Hematopoietic multipotent progenitor cell treated with erythropoietin and hydrocortisone succinate and interleukin-3 and kit ligand, for 6 days (in vitro differentiated cells): ENCODE results near the gene MTO1.
"Not testable (repeated sequence)": the region's sequence is repeated elsewhere in the genome, so short reads cannot be mapped to it uniquely, and the experiment has no call there.

ENCODE experiments used
- DNase-seq: peaks from one replicate; pipeline ENCODE4 v3.0.0-alpha.2; 2015

The MTO1 gene

DNA sequence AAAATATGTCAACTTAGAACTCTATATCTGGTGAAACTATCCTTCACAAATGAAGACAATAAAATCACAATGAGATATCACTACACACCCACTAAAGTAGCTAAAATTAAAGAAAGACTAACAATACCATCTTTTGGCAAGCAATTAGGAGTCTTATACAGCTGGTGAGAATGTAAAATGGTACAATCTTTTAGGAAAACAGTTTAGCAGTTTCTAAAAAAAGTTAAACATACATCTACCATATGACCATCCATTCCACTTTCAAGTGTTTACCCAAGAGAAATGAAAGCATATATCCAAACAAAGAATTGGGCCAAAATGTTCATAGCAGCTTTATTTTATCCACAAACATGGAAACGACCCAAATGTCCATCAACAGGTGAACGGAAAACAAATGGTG lies 73.1 kb downstream of the MTO1 start:
- DNase-seq: no peak

DNA sequence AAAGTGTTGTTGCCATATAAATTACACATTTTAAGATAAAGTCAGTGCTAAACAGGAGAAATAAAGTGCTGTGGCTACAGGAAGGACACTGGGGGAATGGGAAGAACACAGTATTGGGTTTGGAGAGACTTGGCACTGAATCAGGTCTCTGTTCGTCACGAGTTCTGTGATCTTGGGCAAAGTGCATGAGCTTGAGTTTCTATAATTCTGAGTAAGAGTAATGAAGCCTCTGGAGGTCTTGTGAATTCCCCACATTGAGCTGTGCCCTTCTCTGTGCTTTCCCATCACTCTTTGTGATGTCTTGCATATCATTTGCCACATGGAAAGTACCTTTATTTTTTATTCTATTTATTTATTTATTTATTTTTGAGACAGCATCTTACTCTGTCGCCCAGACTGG lies 76.1 kb downstream of the MTO1 start:
- DNase-seq: no peak

DNA sequence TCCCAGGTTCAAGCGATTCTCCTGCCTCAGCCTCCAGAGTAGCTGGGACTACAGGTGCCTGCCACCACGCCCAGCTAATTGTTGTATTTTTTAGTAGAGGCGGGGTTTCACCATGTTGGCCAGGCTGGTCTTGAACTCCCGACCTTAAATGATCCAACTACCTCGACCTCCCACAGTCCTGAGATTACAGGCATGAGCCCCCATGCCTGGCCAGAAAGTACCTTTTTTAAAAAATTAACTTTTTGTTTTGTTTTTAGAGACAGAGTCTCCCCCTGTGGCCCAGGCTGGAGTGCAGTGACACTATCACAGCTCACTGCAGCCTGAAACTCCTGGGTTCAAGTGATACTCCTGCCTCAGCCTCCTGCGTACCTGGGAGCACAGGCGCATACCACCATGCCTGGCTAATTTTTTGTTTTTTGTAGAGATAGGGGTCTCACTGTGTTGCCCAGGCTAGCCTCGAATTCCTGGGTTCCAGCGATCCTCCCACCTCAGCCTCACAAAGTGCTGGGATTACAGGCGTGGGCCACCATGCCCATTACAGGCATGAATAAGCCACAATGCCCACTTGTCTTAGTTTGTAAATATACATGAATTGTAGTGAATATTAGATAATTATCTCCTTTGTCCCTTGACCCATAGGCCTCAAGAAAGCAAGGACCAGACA lies 76.7 kb downstream of the MTO1 start:
- DNase-seq: no peak

DNA sequence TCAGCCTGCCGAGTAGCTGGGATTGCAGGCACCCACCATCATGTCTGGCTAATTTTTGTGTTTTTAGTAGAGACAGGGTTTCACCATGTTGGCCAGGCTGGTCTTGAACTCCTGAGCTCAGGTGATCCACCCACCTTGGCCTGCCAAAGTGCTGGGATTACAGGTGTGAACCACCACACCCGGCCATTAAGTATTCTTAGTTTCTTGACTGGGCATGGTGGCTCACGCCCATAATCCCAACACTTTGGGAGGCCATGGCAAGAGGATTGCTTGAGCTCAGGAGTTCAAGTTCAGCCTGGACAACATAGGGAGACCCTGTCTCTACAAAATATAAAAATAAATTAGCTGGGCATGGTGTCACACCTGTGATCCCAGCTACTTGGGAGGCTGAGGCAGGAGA lies 80.9 kb downstream of the MTO1 start:
- not testable (repeated sequence) for DNase-seq

- DNase-seq: no peak
Observed at GRCh38 chr6:73542891-73543290, 81.4 kb downstream of the MTO1 start.

- no peak for DNase-seq
Observed at GRCh38 chr6:73547036-73547435, 85.5 kb downstream of the MTO1 start.

DNA sequence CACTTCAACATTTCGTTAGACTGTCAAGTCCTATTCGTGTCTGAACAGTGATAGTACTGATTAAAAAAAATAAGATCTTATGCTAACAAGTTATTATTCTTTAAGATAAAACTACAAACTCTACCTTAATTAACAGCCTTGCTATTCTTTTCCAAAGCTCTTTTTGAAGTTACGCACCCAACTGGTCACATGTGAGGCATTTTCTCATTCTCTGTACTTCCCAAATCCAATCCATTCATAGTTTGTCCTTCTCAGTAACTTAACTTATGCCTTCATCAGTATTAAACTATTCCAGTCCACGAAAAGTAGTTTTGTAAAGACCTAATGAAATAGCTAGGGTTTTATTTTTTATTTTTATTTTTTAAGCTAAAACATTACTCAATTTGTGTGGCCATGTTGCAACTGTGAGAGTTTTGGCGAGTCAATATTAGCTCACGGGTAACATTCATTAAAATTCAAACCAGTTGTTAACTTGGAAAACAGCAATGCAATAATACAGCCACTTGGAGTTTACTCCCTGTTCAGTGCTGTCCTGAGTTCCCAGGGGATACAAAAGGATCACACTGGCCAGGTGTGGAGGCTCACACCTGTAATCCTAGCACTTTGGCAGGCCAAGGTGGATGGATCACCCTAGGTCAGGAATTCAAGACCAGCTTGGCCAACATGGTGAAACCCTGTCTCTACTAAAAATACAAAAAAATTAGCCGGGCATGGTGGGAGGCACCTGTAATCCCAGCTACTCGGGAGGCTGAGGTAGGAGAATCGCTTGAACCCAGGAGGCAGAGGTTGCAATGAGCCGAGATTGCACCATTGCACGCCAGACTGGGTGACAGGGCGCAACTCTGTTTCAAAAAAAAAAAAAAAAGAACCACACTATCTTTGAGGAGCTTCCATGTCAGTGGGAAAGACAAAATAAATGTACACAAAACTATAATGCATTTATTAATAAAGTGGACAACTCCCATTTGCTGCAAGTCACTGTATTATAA lies 87.2 kb downstream of the MTO1 start:
- DNase-seq: no peak

GRCh38 chr6:73551115-73551514 lies 89.6 kb downstream of the MTO1 start:
- not testable (repeated sequence) for DNase-seq

DNA sequence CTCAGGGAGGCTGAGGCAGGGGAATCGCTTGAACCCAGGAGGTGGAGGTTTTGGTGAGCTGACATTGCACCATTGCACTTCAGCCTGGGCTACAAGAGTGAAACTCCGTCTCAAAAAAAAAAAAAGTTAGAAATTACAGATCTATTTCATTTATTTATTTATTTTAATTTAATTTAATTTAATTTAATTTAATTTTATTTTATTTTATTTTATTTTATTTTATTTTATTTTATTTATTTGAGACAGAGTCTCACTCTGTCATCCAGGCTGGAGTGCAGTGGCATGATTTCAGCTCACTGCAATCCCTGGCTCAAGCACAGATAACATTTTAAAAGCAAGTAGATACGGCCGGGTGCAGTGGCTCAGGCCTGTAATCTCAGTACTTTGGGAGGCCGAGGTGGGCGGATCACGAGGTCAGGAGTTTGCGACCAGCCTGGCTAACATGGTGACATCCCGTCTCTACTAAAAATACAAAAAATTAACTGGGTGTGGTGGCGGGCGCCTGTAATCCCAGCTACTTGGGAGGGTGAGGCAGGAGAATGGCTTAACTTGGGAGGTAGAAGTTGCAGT lies 93.9 kb downstream of the MTO1 start:
- DNase-seq: not testable (repeated sequence)

DNA sequence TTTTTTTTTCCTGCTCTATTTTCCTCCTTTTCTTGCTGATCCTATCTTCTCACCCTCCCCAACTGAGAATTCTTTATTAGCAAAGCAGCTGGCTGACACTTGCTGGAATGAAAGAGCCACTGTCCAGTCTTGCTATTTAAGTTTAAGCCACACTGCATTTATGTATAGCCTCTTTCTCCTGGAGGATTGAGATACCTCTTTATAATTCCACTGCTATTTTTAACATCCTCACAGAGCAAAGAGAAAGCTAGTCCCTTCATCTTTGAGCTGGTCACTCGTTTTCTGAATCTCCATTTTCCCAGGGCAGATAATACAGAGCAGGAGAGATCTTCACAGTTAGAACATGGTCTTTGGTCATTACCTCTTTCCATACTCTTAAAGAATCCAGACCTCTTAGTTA lies 95.3 kb downstream of the MTO1 start:
- DNase-seq: no peak
